HG03457 (cell line): Measurements from ENCODE around the gene TRIM46.
A peak's percentile ranks its signal among the peaks of the same experiment; 100 is the strongest.
"Not testable (repeated sequence)": the region's sequence is repeated elsewhere in the genome, so short reads cannot be mapped to it uniquely, and the experiment has no call there.

Experiments used
- ATAC-seq: cut with Tn5 transposase; IDR thresholded peaks from one replicate; pipeline ENCODE4 v1.9.1; 2021; ENCODE audit warnings: moderate number of reproducible peaks; ENCODE audit not compliant: unreplicated experiment

Gene TRIM46

GRCh38 chr1:155185783-155186066 is 12.1 kb downstream of the TRIM46 start:
- ATAC-seq = no peak

GRCh38 chr1:155186067-155186793 is 12.6 kb downstream of the TRIM46 start:
- ATAC-seq = no peak

- no peak for ATAC-seq
Measured at GRCh38 chr1:155186794-155187455, 13.3 kb downstream of the TRIM46 start.

GRCh38 chr1:155187456-155187891 is 13.8 kb downstream of the TRIM46 start:
- no peak for ATAC-seq

GRCh38 chr1:155188268-155188667 is 14.6 kb downstream of the TRIM46 start:
- ATAC-seq = no peak

- not testable (repeated sequence) for ATAC-seq
Measured at GRCh38 chr1:155189926-155190325, 16.3 kb downstream of the TRIM46 start.

GRCh38 chr1:155191904-155192303 is 18.3 kb downstream of the TRIM46 start:
- no peak for ATAC-seq

- no peak for ATAC-seq
Measured at GRCh38 chr1:155192346-155193274, 19.0 kb downstream of the TRIM46 start.

GRCh38 chr1:155193275-155193990 is 19.8 kb downstream of the TRIM46 start:
- peak; percentile 41 for ATAC-seq

GRCh38 chr1:155193991-155194240 is 20.3 kb downstream of the TRIM46 start:
- not testable (repeated sequence) for ATAC-seq

- no peak for ATAC-seq
Measured at GRCh38 chr1:155195201-155196102, 21.8 kb downstream of the TRIM46 start.

GRCh38 chr1:155196103-155196892 is 22.6 kb downstream of the TRIM46 start:
- no peak for ATAC-seq

- no peak for ATAC-seq
Measured at GRCh38 chr1:155196893-155197638, 23.4 kb downstream of the TRIM46 start.

GRCh38 chr1:155197901-155198546 is 24.4 kb downstream of the TRIM46 start:
- no peak for ATAC-seq

- ATAC-seq = no peak
Measured at GRCh38 chr1:155198547-155198906, 24.9 kb downstream of the TRIM46 start.

- no peak for ATAC-seq
Measured at GRCh38 chr1:155199792-155200191, 26.1 kb downstream of the TRIM46 start.

GRCh38 chr1:155200920-155201319 is 27.3 kb downstream of the TRIM46 start:
- no peak for ATAC-seq

GRCh38 chr1:155202198-155202597 is 28.5 kb downstream of the TRIM46 start:
- ATAC-seq = no peak
